HG02840 (cell line): ENCODE results near the gene CCDC194.
A peak's percentile ranks its signal among the peaks of the same experiment; 100 is the strongest.

Experiments
- ATAC-seq: cut with Tn5 transposase; IDR thresholded peaks from one replicate; pipeline ENCODE4 v1.9.1; 2021; ENCODE audit warnings: mild to moderate bottlenecking, moderate library complexity, moderate number of reproducible peaks; ENCODE audit not compliant: unreplicated experiment, low FRiP score

The CCDC194 gene

GRCh38 chr19:17393914-17394313 is at the start of gene CCDC194:
Gene CCDC194, minus strand, starts transcription at chr19:17394196. Its CDS starts 38 bp downstream, at chr19:17394158.
- ATAC-seq: no peak

- no peak for ATAC-seq
Measured at GRCh38 chr19:17441241-17442021, 47.4 kb upstream of the CCDC194 start.

- no peak for ATAC-seq
Measured at GRCh38 chr19:17436874-17437267, 42.9 kb upstream of the CCDC194 start.

- no peak for ATAC-seq
Measured at GRCh38 chr19:17436094-17436873, 42.3 kb upstream of the CCDC194 start.

GRCh38 chr19:17435218-17435617 is 41.2 kb upstream of the CCDC194 start:
- no peak for ATAC-seq

- ATAC-seq: no peak
Measured at GRCh38 chr19:17431417-17431816, 37.4 kb upstream of the CCDC194 start.

GRCh38 chr19:17429641-17430113 is 35.7 kb upstream of the CCDC194 start:
- no peak for ATAC-seq

- ATAC-seq: no peak
Measured at GRCh38 chr19:17424743-17425365, 30.9 kb upstream of the CCDC194 start.

- no peak for ATAC-seq
Measured at GRCh38 chr19:17423429-17424208, 29.6 kb upstream of the CCDC194 start.

GRCh38 chr19:17421942-17422341 is 27.9 kb upstream of the CCDC194 start:
- ATAC-seq: no peak

- peak; percentile 19 for ATAC-seq
Measured at GRCh38 chr19:17420475-17420924, 26.5 kb upstream of the CCDC194 start.

- ATAC-seq: peak; percentile 90
Measured at GRCh38 chr19:17419621-17420474, 25.9 kb upstream of the CCDC194 start, which contains the start of gene MVB12A. Gene MVB12A, plus strand, starts transcription at chr19:17420047. Its CDS starts 89 bp downstream, at chr19:17420136.

GRCh38 chr19:17419154-17419620 is 25.2 kb upstream of the CCDC194 start:
- ATAC-seq: no peak

- ATAC-seq: no peak
Measured at GRCh38 chr19:17418710-17419109, 24.7 kb upstream of the CCDC194 start.

GRCh38 chr19:17415121-17415520 is 21.1 kb upstream of the CCDC194 start:
- ATAC-seq: no peak

- no peak for ATAC-seq
Measured at GRCh38 chr19:17414097-17414496, 20.1 kb upstream of the CCDC194 start.

GRCh38 chr19:17411801-17412200 is 17.8 kb upstream of the CCDC194 start:
- no peak for ATAC-seq

- ATAC-seq: no peak
Measured at GRCh38 chr19:17409990-17410389, 16.0 kb upstream of the CCDC194 start.

- ATAC-seq: no peak
Measured at GRCh38 chr19:17406887-17407196, 12.8 kb upstream of the CCDC194 start.
